ENCODE measurements around the gene NFKBIE.
A peak's percentile ranks its signal among the peaks of the same experiment; 100 is the strongest.
"Not testable (repeated sequence)": the region's sequence is repeated elsewhere in the genome, so short reads cannot be mapped to it uniquely, and the experiment has no call there.

NFKBIE gene

DNA sequence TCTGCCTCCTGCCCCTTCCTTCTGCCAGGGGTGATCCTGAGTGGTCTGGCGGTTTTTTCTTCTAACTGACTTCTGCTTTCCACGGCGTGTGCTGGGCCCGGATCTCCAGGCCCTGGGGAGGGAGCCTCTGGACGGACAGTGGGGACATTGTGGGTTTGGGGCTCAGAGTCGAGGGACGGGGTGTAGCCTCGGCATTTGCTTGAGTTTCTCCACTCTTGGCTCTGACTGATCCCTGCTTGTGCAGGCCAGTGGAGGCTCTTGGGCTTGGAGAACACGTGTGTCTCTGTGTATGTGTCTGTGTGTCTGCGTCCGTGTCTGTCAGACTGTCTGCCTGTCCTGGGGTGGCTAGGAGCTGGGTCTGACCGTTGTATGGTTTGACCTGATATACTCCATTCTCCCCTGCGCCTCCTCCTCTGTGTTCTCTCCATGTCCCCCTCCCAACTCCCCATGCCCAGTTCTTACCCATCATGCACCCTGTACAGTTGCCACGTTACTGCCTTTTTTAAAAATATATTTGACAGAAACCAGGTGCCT is 31.7 kb downstream of the NFKBIE start:
- Mint-ChIP-seq H3K27me3 (no peaks in the 10 kb centered on the region), H3K27ac (peak overlapping the region in 1 of 2 donors; percentile 68), H3K4me3 (no peak overlapping the region), H3K4me1 (peaks cover 22% of the 10 kb centered on the region), H3K9me3 (no peaks in the 10 kb centered on the region)
- no peak for ATAC-seq
- DNase-seq = no peak

DNA sequence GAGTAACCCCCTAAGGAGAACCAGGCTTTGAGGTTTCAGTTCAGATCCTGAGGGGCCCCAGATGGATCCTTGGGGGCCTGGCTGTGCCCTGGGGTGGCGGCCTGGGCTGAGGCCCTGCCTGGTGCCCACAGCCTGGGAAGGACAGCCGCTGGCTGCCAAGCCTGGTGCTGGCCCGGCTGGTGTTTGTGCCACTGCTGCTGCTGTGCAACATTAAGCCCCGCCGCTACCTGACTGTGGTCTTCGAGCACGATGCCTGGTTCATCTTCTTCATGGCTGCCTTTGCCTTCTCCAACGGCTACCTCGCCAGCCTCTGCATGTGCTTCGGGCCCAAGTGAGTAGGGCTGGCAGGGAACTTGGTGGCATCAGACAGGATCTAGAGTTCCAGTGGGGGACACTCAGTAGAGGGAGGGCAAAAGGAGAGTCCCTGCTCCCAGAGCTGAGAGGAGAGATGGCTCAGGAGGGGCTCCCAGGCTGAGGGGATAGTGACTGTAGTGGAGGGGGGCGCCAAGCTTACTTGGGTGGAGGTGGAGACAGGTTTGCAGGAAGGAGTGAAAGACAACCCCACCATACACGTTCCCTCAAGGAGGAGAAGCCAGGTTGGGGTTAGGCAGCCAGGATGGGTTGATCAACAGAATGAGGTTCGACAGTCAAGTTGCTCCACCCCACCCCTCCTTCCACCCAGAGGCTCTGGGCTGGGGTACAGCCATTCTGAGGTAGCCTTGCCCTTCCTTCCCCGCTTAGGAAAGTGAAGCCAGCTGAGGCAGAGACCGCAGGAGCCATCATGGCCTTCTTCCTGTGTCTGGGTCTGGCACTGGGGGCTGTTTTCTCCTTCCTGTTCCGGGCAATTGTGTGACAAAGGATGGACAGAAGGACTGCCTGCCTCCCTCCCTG is 32.4 kb downstream of the NFKBIE start:
- Mint-ChIP-seq H3K27ac (peak overlapping the region in 1 of 2 donors; percentile 19), H3K27me3 (no peaks in the 10 kb centered on the region), H3K4me1 (peaks cover 15% of the 10 kb centered on the region), H3K9me3 (no peaks in the 10 kb centered on the region), H3K4me3 (no peak overlapping the region)
- no peak for DNase-seq
- ATAC-seq = no peak

DNA sequence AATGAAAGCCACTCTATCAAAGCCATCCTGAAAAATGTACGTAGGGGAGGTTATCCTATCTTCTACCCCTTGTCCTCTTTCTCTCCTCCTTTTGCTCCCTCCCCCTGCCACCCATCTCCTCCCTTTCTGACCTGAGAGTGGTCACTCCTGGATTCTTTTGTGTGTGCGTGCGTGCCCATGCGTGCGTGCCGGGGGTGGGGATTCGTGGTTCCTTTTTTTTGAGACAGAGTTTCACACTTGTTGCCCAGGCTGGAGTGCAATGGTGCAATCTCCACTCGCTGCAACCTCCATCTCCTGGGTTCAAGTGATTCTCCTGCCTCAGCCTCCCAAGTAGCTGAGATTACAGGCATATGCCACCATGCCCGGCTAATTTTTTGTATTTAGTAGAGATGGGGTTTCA is 33.9 kb downstream of the NFKBIE start:
- DNase-seq, H3K4me3 Mint-ChIP-seq, H3K9me3 Mint-ChIP-seq, ATAC-seq, H3K27me3 Mint-ChIP-seq: not testable (repeated sequence)
- Mint-ChIP-seq H3K4me1 (peaks cover 18% of the 10 kb centered on the region), H3K27ac (peak overlapping the region in 1 of 2 donors; percentile 68)

DNA sequence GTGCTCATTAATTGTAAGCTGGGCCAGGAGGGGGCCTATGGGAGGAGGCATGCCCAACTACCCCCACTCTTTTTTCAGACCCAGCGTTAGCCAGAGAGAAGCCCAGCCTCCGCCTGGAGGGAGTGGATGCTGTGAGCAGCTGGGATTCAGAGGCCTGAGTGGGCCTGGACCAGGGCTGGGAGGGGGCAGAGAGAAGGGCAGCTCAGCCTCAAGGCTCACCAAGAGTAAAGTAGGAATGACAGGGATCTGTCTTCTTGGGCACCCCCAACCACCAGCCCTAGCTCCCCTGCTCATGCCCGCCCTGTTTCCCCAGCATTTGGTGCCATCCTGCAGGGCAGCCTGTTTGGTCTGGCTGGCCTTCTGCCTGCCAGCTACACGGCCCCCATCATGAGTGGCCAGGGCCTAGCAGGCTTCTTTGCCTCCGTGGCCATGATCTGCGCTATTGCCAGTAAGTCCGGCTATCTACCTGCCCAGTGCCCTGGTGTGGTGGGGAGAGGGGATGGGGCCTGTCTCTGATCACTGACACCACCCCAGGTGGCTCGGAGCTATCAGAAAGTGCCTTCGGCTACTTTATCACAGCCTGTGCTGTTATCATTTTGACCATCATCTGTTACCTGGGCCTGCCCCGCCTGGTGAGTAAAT is 35.2 kb downstream of the NFKBIE start:
- H3K27ac Mint-ChIP-seq = no peak overlapping the region

DNA sequence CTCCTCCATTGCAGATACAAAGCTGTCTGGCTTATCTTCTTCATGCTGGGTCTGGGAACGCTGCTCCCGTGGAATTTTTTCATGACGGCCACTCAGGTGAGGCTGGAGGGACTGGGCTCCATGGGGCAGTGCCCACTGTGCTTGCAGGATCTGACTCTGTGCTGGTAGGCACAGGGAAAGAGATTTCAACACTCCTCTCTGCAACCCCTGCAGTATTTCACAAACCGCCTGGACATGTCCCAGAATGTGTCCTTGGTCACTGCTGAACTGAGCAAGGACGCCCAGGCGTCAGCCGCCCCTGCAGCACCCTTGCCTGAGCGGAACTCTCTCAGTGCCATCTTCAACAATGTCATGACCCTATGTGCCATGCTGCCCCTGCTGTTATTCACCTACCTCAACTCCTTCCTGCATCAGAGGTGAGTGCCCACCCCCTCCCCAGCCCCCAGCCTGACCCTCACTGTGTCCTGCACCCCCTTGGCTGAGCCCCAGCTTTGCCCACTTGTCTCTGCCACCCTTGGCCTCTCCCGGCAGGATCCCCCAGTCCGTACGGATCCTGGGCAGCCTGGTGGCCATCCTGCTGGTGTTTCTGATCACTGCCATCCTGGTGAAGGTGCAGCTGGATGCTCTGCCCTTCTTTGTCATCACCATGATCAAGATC is 35.8 kb downstream of the NFKBIE start:
- DNase-seq (no peak), ATAC-seq (no peak)
- H3K4me3 Mint-ChIP-seq = no peak overlapping the region
- H3K4me1 Mint-ChIP-seq = peaks cover 37% of the 10 kb centered on the region
- no peaks in the 10 kb centered on the region for H3K9me3 Mint-ChIP-seq
- no peaks in the 10 kb centered on the region for H3K27me3 Mint-ChIP-seq
- H3K27ac Mint-ChIP-seq = no peak overlapping the region

More for the DNA sequence above, 35.2 kb downstream of the NFKBIE start:
- Mint-ChIP-seq H3K4me3 (no peak overlapping the region), H3K4me1 (peaks cover 31% of the 10 kb centered on the region), H3K27me3 (no peaks in the 10 kb centered on the region), H3K9me3 (no peaks in the 10 kb centered on the region)
- DNase-seq (no peak), ATAC-seq (no peak)

DNA sequence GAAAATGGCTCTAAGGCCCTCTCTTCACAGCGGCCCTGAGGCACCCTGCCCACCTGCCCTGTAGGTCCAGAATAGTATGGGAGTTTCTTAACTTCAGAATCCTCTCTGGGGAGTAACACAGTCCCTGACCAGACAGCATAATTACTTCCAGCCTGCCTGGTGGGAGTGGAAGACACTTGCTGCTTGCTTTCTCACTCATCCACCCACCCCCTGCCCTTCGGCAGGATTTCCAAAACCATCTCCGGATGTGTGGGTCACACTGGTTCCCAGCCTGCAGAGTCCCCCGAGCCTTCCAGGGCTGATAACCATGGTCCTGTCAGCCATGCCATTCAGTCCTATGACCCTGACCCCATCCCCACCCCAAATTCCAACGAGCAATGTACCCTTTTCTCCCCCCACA is 36.5 kb downstream of the NFKBIE start:
- Mint-ChIP-seq H3K4me1 (peaks cover 43% of the 10 kb centered on the region), H3K27ac (peak overlapping the region in 1 of 2 donors; percentile 55), H3K27me3 (no peaks in the 10 kb centered on the region), H3K4me3 (no peak overlapping the region), H3K9me3 (no peaks in the 10 kb centered on the region)
- DNase-seq (no peak), ATAC-seq (no peak)

DNA sequence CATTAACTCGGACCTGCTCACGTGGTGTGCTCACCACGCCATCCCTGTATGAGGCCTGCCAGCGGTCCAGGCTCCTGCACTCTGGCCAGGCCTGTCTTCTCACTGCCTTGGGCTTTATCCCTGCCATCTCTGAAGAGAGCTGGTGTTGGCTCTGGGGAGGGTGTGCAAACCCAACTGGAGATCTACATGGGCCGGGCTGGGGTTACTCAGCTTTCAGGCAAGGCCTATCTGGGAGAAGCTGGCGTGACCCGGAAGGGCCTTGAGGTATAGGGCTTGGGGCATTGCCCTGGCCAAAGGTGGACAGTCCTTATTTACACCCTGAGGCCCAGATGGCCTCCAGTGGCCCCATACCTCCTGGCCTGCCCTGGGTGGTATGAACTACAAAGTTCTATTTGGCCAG is 36.9 kb downstream of the NFKBIE start:
- H3K27ac Mint-ChIP-seq = peak overlapping the region in 1 of 2 donors; percentile 55
- no peak for ATAC-seq
- peaks cover 43% of the 10 kb centered on the region for H3K4me1 Mint-ChIP-seq
- H3K4me3 Mint-ChIP-seq = no peak overlapping the region
- no peak for DNase-seq
- no peaks in the 10 kb centered on the region for H3K9me3 Mint-ChIP-seq
- H3K27me3 Mint-ChIP-seq = no peaks in the 10 kb centered on the region

DNA sequence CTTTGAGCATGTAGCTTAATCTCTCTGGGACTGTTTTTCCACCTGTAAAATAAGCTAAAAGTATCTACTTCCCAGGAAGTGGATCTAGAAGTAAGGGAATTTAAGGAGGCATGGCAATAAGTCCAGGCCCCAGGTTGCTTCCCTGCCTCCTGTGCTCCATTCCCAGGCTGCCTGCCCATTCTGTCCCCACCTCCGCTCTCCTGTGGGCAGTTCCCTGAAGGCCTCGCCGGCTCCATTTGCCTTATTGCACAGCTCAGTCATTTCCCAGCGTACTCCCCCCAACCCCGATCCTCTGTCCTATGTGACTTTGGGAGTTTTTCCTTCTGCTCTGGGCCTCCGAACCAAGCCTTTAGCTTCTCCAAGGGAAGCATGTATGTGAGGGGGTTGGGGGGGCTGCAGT is 37.3 kb downstream of the NFKBIE start:
- ATAC-seq = no peak
- DNase-seq = no peak
- Mint-ChIP-seq H3K27me3 (no peaks in the 10 kb centered on the region), H3K4me3 (no peak overlapping the region), H3K27ac (no peak overlapping the region), H3K9me3 (no peaks in the 10 kb centered on the region), H3K4me1 (peaks cover 45% of the 10 kb centered on the region)

DNA sequence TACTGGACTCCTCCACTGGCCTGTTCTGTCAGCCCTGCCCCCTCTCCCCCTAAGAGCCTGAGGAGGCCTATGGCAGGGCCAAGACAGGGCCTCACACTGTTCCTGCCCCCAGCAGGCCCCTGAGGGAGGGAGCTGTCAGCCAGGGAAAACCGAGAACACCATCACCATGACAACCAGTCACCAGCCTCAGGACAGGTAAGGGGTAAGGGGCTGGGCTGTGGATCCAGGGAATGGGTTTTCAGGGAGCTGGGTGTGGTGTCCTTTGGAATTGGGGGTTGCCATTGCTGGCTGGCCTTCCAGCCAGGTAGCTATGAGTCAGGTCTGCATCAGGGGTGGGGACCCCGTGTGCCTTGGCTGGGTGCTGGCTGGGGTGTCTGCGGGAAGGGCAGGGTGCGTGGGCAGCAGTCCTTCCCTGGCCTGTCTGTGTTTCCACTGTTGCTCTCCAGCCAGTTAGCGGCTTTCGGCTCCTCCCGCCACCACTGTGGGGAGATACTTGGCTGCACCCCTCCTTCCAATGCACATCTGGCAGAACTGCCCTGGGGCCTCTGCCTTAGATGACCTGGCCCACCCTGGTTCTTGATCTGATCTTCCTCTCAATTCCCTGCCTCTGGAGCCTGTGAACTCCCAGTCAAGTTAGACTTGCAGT is 38.1 kb downstream of the NFKBIE start:
- no peak for DNase-seq
- no peaks in the 10 kb centered on the region for H3K9me3 Mint-ChIP-seq
- ATAC-seq = no peak
- no peak overlapping the region for H3K4me3 Mint-ChIP-seq
- H3K27me3 Mint-ChIP-seq = no peaks in the 10 kb centered on the region
- H3K27ac Mint-ChIP-seq = no peak overlapping the region
- peaks cover 49% of the 10 kb centered on the region for H3K4me1 Mint-ChIP-seq

DNA sequence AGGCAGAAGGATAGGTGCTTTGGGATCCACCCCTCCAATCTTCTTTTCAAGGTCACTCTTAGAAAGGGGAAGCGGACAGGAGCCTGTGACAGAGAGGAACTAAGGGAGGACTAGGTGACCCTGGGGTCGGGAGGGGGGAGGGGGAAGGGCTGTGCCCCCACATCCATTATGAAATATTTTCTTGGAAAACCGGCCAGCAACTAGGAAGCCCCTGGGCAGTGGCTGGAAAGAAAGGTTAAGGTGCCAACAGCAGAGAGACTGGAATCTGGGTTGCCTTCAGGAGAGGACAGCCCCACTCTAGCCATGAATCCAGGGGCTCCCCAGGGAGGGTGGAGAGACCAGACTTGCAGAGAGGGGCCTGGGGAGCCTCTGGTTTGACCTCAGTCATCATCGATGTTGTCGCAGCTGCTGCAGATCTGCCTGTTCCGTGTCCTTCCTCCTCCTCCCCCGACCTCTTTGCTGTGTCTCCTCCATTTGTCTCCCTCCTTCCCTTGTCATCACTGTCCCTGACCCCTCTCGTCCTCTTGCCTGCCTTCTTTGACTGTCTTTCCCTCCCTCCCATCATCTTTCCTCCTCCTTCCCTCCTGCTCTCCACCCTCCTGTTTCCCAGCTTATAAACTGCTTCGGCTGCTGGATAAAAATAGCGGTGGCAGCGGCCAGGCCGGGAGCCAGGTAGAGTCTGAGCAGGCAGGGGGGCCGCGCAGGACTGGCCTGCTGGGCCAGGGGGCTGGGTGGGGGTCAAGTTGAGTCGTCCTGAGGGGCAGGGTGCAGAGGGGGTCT is 38.8 kb downstream of the NFKBIE start:
- Mint-ChIP-seq H3K4me1 (peaks cover 56% of the 10 kb centered on the region), H3K4me3 (no peak overlapping the region), H3K27ac (peak overlapping the region in 1 of 2 donors; percentile 88), H3K9me3 (no peaks in the 10 kb centered on the region), H3K27me3 (no peaks in the 10 kb centered on the region)
- no peak for DNase-seq
- no peak for ATAC-seq

DNA sequence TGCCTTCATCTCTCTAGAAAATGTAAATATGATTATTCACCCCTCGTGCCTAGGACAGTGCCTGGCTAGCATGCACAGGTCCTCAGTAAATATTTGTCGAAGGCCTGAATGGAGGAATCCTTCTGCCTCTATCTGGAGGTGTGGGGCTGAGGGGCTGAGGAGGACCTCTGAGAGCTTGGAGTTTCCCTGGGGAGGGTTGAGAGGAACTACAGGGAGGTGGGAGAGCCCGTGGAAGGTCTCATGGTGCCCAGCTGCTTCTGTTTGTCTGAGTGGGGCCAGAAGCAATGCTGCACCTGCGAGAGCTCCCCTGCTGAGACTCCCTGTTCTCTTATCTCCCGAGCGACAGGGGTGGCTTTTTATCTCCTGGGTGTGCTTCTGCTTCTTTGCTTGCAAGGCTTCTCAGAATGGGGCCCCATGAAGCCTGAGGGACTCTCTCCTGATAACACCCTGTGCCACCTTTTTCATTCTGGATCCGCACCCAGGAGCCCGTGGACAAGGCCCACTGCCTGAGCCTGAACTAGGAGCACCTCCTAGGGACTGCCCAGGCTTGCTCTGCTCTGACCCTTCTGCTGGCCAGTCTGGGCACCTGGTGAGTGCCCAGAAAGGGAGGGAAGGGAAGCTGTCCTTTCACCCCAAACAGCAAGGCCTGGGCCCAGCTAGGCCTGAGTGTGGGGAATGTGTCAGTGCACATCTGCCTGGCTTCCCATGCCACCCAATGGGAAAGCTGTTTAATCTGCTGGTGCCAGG is 39.6 kb downstream of the NFKBIE start:
- Mint-ChIP-seq H3K27me3 (no peaks in the 10 kb centered on the region), H3K4me3 (peak overlapping the region in 1 of 2 donors; percentile 49), H3K27ac (no peak overlapping the region), H3K9me3 (no peaks in the 10 kb centered on the region), H3K4me1 (peaks cover 62% of the 10 kb centered on the region)
- DNase-seq (no peak), ATAC-seq (no peak)

DNA sequence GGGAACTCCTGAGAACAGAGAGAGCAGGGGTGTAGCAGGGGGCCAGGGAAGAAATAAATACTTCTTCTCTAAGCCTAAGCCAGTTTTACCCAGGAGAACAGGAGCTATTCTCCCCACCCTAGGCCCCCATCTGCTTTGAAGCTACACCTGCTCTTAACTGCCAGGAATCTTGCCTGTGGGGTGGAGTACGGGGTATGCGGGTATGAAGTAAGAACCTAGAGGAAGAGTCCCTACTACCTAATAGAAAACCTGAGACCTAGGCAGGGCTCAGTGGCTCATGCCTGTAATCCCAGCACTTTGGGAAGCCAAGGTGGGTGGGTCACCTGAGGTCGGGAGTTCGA is 40.4 kb downstream of the NFKBIE start:
- Mint-ChIP-seq H3K4me3 (peak overlapping the region; percentile 88 to 89), H3K9me3 (no peaks in the 10 kb centered on the region), H3K27ac (no peak overlapping the region), H3K27me3 (no peaks in the 10 kb centered on the region), H3K4me1 (peaks cover 63% of the 10 kb centered on the region)
- no peak for DNase-seq
- no peak for ATAC-seq

DNA sequence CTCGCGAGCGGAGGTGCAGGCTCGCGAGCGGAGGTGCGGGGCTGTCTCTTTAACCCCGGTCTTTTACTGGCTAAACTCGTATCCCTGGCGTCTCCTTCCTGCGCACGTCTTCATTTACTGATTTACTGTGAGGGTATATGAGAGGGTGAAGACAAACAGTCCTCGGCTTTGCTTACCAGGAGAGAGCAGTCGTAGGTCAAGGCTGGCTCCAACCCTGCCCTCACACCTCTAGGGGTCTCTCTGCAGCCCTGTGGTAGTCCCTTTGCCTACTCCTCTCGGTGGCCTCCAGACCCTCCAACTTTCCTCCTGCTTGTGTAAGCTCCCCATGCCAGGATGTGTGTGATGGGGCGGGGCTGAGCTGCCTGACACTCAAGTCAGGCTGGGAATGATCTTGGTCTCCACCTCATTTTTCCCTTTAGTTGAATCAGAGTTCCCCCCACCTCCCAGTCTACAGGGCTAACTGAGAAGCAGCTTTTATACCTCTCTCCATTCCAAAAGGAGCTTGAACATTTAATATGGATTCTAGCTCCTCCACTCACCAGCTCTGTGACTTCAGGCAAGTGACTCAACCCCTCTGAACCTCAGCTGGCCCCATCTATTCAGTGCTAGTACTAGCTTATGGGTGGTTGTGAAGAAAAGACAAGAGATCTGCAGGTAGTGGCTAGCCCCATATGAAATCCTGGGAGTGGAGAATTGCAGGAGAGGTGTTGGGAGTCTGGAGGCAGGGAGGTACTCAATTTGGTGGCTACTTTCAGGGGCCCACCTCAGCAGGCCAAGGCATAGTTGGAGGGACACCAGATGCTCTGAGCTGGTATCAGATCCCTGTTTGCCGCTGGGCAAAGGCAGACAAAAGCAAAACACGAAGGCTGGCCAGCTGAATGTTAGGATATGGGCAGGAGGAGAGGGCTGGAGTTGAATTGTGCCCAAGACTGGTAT is 41.1 kb downstream of the NFKBIE start:
- ATAC-seq = peak; percentile 26
- peak in 1 of 2 donors; percentile 21 for DNase-seq
- H3K4me1 Mint-ChIP-seq = peaks cover 70% of the 10 kb centered on the region
- H3K9me3 Mint-ChIP-seq = no peaks in the 10 kb centered on the region
- no peaks in the 10 kb centered on the region for H3K27me3 Mint-ChIP-seq
- H3K27ac Mint-ChIP-seq = peak overlapping the region; percentile 30 to 81
- peak overlapping the region; percentile 88 to 89 for H3K4me3 Mint-ChIP-seq

All from stimulated activated naive CD8-positive, alpha-beta T cell treated with anti-CD3 and anti-CD28 coated beads, Interleukin-15, amount 100 ng/mL, for 72 hours (primary cell).